NOMO-1 (cell line): ENCODE results near the gene RAD51B.
"Not testable (repeated sequence)": the region's sequence is repeated elsewhere in the genome, so short reads cannot be mapped to it uniquely, and the experiment has no call there.

Experiments
- DNase-seq, 2 experiments: peaks; one replicate each; lab custom pipeline; 2025; ENCODE audit not compliant: unreplicated experiment in 2 of 2; lab: John Stamatoyannopoulos, UW

RAD51B gene

GRCh38 chr14:68759937-68760336 is 940.4 kb downstream of the RAD51B start:
- no peak for DNase-seq

DNA sequence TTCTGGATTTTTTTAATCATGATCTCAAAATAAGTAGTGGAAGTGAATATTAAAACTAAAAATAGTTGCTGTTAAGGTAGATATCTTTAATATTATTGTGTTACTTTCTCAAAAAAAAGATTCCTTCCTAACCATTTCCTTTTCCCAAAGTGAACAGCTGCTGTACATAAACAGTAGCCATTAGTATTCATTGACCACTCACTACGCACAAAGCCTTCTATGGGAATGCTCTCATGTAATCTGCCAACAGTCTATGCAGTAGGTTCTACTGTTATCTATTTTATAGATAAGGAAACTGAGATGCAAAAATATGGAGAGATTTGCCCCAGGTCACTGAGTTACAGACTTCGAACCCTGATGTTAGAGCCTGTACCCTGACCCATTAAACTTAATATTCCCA is 941.2 kb downstream of the RAD51B start:
- no peak for DNase-seq

DNA sequence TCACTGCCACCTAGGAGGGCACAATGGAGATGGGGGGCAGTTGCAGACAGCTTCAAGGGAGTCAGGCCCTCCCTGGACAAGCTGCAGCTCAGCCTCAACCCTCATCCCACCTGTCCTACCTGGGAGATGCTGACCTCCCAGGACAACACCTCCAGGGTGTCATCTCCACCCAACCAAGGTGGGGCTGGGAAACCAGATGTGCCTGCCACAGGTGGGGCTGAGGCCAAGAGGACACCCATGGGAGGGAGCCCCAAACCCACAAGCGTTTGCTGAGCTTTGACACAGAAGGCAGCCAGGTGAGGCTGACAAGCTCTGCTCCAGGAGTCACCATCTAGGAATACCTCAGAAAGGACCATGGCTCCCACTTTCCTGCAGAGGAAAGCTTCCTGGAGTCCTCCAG is 941.8 kb downstream of the RAD51B start:
- no peak for DNase-seq

GRCh38 chr14:68762953-68763764 is 943.6 kb downstream of the RAD51B start:
- no peak for DNase-seq

DNA sequence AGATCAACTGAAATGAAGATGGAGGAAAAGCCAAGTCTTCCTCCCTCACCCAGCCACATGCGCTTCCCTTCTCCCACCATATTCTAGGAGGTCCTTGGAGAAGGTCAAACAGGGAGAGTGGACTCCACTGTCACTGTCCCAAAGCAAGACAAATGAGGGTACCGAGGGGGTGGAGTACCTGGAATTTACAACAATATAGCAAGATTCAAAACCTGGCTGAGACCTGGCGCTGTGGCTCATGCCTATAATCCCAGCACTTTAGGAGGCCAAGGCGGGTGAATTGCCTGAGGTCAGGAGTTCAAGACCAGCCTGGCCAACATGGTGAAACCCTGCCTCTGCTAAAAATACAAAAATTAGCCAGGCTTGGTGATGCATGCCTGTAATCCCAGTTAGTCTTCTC is 944.3 kb downstream of the RAD51B start:
- not testable (repeated sequence) for DNase-seq

- no peak for DNase-seq
These were observed 947.0 kb downstream of the RAD51B start for GRCh38 chr14:68766299-68767247.

DNA sequence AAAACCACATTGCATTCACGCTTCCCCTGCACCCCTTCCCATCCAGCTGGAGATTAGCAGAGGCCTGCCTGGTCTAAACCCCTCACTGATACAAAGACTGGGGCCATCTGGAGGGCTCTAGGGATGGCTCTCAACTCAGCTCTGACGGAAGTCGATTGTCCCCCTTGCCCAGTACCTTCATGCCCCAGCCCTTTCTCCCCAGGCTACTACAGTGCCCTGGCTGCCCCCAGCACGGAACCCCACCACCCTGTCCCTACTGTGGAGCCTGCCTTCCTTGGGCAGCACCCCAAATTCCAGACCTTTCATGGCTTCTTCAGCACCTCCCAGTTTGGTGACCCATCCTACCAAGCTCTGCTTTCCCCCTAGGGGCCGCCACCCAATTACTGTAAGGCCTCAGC is 947.7 kb downstream of the RAD51B start:
- no peak for DNase-seq

- DNase-seq, result no peak
These were observed 948.7 kb downstream of the RAD51B start for GRCh38 chr14:68768316-68768715.

- DNase-seq, result no peak
These were observed 950.5 kb downstream of the RAD51B start for GRCh38 chr14:68770051-68770450.

- no peak for DNase-seq
These were observed 951.1 kb downstream of the RAD51B start for GRCh38 chr14:68770553-68771286.

DNA sequence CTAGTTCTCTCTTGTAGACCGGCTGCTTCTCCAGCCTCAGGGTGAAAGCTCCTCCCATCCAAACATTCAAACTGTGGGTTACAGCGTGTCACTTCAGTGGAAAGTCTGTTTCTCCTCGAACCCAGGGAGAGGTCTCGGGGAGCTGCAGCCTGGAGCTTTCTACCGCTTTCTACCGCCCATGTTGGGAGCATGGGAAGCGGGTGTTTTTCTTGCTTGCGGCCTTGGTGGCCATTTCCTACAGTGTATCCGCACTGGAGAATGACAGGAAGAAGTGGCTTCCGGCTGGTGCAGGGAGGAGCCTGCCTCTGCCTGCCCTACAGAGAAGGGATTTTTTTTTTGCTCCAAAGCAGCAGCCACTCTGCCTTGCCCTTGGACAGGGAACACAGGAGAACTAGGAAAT is 952.1 kb downstream of the RAD51B start:
- no peak for DNase-seq

- no peak for DNase-seq
These were observed 953.3 kb downstream of the RAD51B start for GRCh38 chr14:68772761-68773381.

DNA sequence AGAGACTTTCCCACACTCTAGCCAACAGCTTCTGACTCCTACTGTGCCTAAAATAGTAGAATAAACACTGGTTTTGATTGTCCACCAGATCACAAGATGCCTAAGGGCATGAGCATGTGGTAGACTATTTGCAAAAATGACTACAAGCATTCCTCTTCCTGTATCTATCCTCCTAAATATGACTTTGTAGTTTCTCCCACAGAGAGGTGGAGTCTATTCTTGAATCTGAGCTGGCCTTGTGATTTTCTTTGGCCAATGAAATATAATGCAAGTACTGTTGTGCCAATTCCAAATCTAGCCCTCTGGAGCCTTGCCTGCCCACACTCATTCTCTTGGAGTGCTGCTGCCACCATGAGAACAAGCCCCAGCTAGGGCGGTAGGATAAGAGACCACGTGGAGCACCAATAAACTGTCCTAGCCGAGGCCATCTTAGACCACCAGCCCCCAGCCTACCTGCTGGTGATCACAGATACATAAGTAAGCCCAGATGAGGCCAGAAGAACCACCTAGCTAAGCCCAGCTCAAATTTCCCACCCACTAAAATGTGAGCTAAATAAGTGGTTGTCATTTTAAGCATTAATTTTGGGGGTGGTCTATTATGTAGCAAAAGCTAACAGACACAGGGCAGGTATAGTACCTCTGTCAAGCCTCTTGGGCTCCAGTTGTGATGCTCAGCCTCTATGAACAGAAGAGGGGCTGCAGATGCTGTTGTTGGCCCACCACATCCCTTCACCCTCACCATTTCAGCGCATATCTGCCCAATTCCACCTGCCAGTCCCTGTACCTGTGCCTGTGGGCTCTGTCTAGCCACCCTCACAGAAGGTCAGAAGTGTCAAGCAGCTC is 955.4 kb downstream of the RAD51B start:
- no peak for DNase-seq

GRCh38 chr14:68775614-68776126 is 956.1 kb downstream of the RAD51B start:
- DNase-seq, result no peak

GRCh38 chr14:68777644-68778043 is 958.1 kb downstream of the RAD51B start:
- DNase-seq, result no peak
